SK-N-SH (cell line): ENCODE results near the gene ZC3HAV1L. TPM values are rescaled to one million over a fixed set of nuclear protein-coding genes. Genes with fewer than 3 reads are reported as not detected.

Experiments
- CTCF ChIA-PET: fragments of 300-600, 350-600 bp; formaldehyde crosslinking; extraction: SDS; loops from one replicate; lab custom pipeline; 2021; lab: Yijun Ruan, JAX
- POLR2A ChIA-PET: fragments of 350-600 bp; sonication (Branson Sonifier 250); formaldehyde crosslinking; extraction: SDS; loops from one replicate; lab custom pipeline; 2020; ENCODE audit warnings: antibody characterized with exemption, inconsistent platforms; lab: Yijun Ruan, JAX
- DNase-seq: peaks from one replicate; pipeline ENCODE4 v3.0.0; 2012
- H2AFZ ChIP-seq: fragments of 200-600 bp; sonication (generic); 2 replicates; pipeline ENCODE4 v1.8.1; 2016; ENCODE audit warnings: antibody characterized with exemption, mild to moderate bottlenecking, low read depth
- H3F3A ChIP-seq: fragments of 200-600 bp; sonication (generic); replicated peaks from 2 replicates; pipeline ENCODE3; 2016; ENCODE audit warnings: antibody characterized with exemption, mild to moderate bottlenecking; ENCODE audit not compliant: insufficient read depth
- H3K27ac ChIP-seq, 2 experiments: fragments of 200-500 bp in 1 of 2; fragments of 200-600 bp in 1 of 2; sonication (Bioruptor generic) in 1 of 2; sonication (generic), shearing (Covaris generic) in 1 of 2; 2 replicates each; pipeline versions ENCODE4 v1.5.1 to v1.6.1; 2014 to 2016; ENCODE audit warnings: low read depth in 2 of 2, inconsistent platforms in 1 of 2, low read length in 1 of 2, mild to moderate bottlenecking in 1 of 2, mixed read lengths in 1 of 2
- H3K27me3 ChIP-seq: fragments of 200-600 bp; sonication (generic), shearing (Covaris generic); 2 replicates; pipeline ENCODE4 v1.6.1; 2016; ENCODE audit warnings: mixed run types; ENCODE audit not compliant: insufficient read depth
- H3K36me3 ChIP-seq, 2 experiments: fragments of 200-500 bp in 1 of 2; fragments of 200-600 bp in 1 of 2; sonication (Bioruptor generic) in 1 of 2; sonication (generic) in 1 of 2; replicated peaks in 1 of 2; 2 replicates each; pipeline versions ENCODE3 to v1.5.1; 2014 to 2016; ENCODE audit warnings: low read length in 1 of 2, mild to moderate bottlenecking in 1 of 2; ENCODE audit not compliant: insufficient read depth in 2 of 2, control insufficient read depth in 1 of 2
- H3K4me1 ChIP-seq, 2 experiments: fragments of 200-500 bp in 1 of 2; fragments of 200-600 bp in 1 of 2; sonication (Bioruptor generic) in 1 of 2; sonication (generic), shearing (Covaris generic) in 1 of 2; 2 replicates each; pipeline versions ENCODE4 v1.5.1 to v1.6.1; 2014 to 2016; ENCODE audit warnings: low read depth in 1 of 2, low read length in 1 of 2, mixed run types in 1 of 2; ENCODE audit not compliant: insufficient read depth in 2 of 2, control insufficient read depth in 1 of 2
- H3K4me2 ChIP-seq: fragments of 200-600 bp; sonication (generic), shearing (Covaris generic); 2 replicates; pipeline ENCODE4 v1.6.1; 2017; ENCODE audit warnings: mixed run types
- H3K4me3 ChIP-seq, 2 experiments: fragments of 200-500 bp in 1 of 2; fragments of 200-600 bp in 1 of 2; sonication (Bioruptor generic) in 1 of 2; sonication (generic), shearing (Covaris generic) in 1 of 2; 2 replicates each; pipeline versions ENCODE4 v1.5.1 to v1.8.1; 2014 to 2016; ENCODE audit warnings: low read depth in 2 of 2, inconsistent platforms in 1 of 2, low read length in 1 of 2, mild to moderate bottlenecking in 1 of 2, mixed read lengths in 1 of 2, moderate library complexity in 1 of 2
- H3K79me2 ChIP-seq: fragments of 200-600 bp; sonication (generic); 2 replicates; pipeline ENCODE4 v1.8.1; 2017; ENCODE audit warnings: mild to moderate bottlenecking; ENCODE audit not compliant: insufficient read depth
- H3K9ac ChIP-seq: fragments of 200-600 bp; sonication (generic); 2 replicates; pipeline ENCODE4 v1.6.1; 2017; ENCODE audit warnings: mixed run types
- H3K9me2 ChIP-seq: fragments of 200-600 bp; sonication (generic); 2 replicates; pipeline ENCODE4 v1.6.1; 2017; ENCODE audit warnings: mixed run types
- H3K9me3 ChIP-seq: fragments of 200-600 bp; sonication (generic); 2 replicates; pipeline ENCODE4 v1.6.1; 2017; ENCODE audit warnings: mixed run types, mild to moderate bottlenecking, moderate library complexity
- H4K20me1 ChIP-seq: fragments of 200-600 bp; sonication (generic); 2 replicates; pipeline ENCODE4 v1.6.1; 2017; ENCODE audit warnings: mild to moderate bottlenecking, mixed run types; ENCODE audit not compliant: insufficient read depth
- EZH2phosphoT487 ChIP-seq: fragments of 200-600 bp; sonication (generic); IDR thresholded peaks from 2 replicates; pipeline ENCODE4 v1.6.1; 2017; ENCODE audit warnings: low read depth, mixed run types, mild to moderate bottlenecking, antibody characterized with exemption, moderate library complexity, borderline replicate concordance
- FOXJ3 ChIP-seq: sonication (generic); formaldehyde crosslinking; IDR thresholded peaks from 2 replicates; pipeline ENCODE4 v1.5.1; 2020; ENCODE audit warnings: mild to moderate bottlenecking, missing genetic modification reagents
- GABPA ChIP-seq: IDR thresholded peaks from 2 replicates; pipeline ENCODE4 v1.4.0; 2012; ENCODE audit warnings: low read depth, mild to moderate bottlenecking
- NRF1 ChIP-seq: IDR thresholded peaks from 2 replicates; pipeline ENCODE4 v1.6.1; 2012; ENCODE audit warnings: low read depth, mild to moderate bottlenecking, low read length
- RAD21 ChIP-seq: IDR thresholded peaks from 2 replicates; pipeline ENCODE4 v1.6.1; 2012; ENCODE audit warnings: mild to moderate bottlenecking, low read length
- RFX5 ChIP-seq: IDR thresholded peaks from 2 replicates; pipeline ENCODE4 v1.6.1; 2012; ENCODE audit warnings: mild to moderate bottlenecking, improper control_type of control experiment, low read length
- TAF1 ChIP-seq: IDR thresholded peaks from 2 replicates; pipeline ENCODE4 v1.6.1; 2012; ENCODE audit warnings: low read depth, mild to moderate bottlenecking, low read length, moderate library complexity, borderline replicate concordance
- WGBS: methylation state at CpG from one replicate; pipeline ENCODE4 v1.1.6; 2017; ENCODE audit warnings: low lambda C conversion rate; 5-methylcytosine and 5-hydroxymethylcytosine counted together
- polyA plus RNA-seq, 3 experiments: library from polyadenylated mRNA; depleted of rRNA; stranded (reverse); fragments of >200 nt; gene quantifications; 2 replicates each; pipeline ENCODE4 v1.2.3, GENCODE V29; 2012
- TF ChIP-seq, protein P1 (sequence below): IDR thresholded peaks from 2 replicates; pipeline ENCODE4; 2012
- TF ChIP-seq, protein P2 (sequence below): IDR thresholded peaks from 2 replicates; pipeline ENCODE4 v1.6.1; 2012; ENCODE audit warnings: mild to moderate bottlenecking, low read depth, low read length, moderate library complexity
- TF ChIP-seq, protein P3 (sequence below): IDR thresholded peaks from 2 replicates; pipeline ENCODE4 v1.4.0; 2012; ENCODE audit warnings: low read depth, borderline replicate concordance
- TF ChIP-seq, protein P4 (sequence below): fragments of 200-600 bp; sonication (generic); IDR thresholded peaks from 2 replicates; pipeline ENCODE4 v1.6.1; 2017; ENCODE audit warnings: antibody characterized with exemption, mild to moderate bottlenecking, moderate library complexity

The ZC3HAV1L gene
- polyA plus RNA-seq, 1 of the 3 experiments (the other 2 are of a cell fraction), result 9.7 TPM

DNA sequence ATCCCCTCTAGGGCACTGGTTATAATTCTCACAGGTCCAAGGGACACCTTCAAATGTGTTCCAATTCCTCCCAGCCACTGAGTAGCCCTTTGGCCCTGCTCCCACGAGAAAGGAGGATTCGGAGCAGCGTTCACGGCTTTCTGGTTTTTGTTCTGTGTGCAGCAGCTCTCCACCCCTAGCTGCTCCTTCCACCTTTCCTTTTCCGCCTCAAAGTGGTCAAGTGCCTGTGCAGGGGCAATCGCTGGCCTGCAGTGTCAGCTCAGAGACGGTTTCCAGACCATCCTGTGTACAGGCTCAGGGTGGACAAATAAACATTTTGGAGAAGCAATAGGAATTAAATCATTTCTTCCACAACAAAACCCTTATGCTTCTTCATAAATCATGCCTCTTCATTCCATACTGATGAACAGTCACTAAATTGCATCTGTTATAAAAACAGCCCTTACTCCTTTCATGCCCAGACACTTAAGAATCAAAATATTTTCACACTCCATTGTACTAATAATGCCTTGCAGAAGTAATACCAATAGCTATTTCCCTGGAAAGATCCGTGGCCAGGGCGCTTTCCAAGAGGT is 55.8 kb downstream of the ZC3HAV1L start:
- Histone ChIP-seq H3K27ac (peak overlapping the region; percentile 1 to 64; a peak in 3 of 4 replicates), H4K20me1 (peaks cover 19% of the 10 kb centered on the region), H3F3A (peaks cover 5% of the 10 kb centered on the region), H3K4me3 (peak overlapping the region; percentile 59 to 89), H3K27me3 (no peaks in the 10 kb centered on the region), H2AFZ (peak overlapping the region; percentile 97), H3K9me2 (no peaks in the 10 kb centered on the region), H3K36me3 (peaks cover 0 to 7% of the 10 kb centered on the region in 2 experiments), H3K4me2 (peak overlapping the region; percentile 94), H3K4me1 (peaks cover 0 to 42% of the 10 kb centered on the region in 2 experiments; a peak in 3 of 4 replicates), H3K9ac (peak overlapping the region; percentile 78), H3K79me2 (peaks cover 51% of the 10 kb centered on the region), H3K9me3 (no peaks in the 10 kb centered on the region)
- 25% methylated on average over 9 of the region's 9 CpGs for WGBS
- DNase-seq, result peak; percentile 54
- ChIA-PET CTCF (interaction anchor here (0.6 to 5.6 kb wide), 19 partner anchors 10 to 360 kb away, joined by 3 to 65 read pairs (median 5); no protein-coding TSS in a partner anchor), POLR2A (interaction anchor here (0.7 to 1.8 kb wide), 3 partner anchors 89 to 481 kb away, joined by 3 to 6 read pairs (median 4); no protein-coding TSS in a partner anchor)
- TF ChIP-seq, protein P1, sequence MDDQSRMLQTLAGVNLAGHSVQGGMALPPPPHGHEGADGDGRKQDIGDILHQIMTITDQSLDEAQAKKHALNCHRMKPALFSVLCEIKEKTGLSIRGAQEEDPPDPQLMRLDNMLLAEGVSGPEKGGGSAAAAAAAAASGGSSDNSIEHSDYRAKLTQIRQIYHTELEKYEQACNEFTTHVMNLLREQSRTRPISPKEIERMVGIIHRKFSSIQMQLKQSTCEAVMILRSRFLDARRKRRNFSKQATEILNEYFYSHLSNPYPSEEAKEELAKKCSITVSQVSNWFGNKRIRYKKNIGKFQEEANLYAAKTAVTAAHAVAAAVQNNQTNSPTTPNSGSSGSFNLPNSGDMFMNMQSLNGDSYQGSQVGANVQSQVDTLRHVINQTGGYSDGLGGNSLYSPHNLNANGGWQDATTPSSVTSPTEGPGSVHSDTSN, result 0 out of 2 replicates have a peak, but pooled peaks have one; percentile 19
- TF ChIP-seq, protein P2, sequence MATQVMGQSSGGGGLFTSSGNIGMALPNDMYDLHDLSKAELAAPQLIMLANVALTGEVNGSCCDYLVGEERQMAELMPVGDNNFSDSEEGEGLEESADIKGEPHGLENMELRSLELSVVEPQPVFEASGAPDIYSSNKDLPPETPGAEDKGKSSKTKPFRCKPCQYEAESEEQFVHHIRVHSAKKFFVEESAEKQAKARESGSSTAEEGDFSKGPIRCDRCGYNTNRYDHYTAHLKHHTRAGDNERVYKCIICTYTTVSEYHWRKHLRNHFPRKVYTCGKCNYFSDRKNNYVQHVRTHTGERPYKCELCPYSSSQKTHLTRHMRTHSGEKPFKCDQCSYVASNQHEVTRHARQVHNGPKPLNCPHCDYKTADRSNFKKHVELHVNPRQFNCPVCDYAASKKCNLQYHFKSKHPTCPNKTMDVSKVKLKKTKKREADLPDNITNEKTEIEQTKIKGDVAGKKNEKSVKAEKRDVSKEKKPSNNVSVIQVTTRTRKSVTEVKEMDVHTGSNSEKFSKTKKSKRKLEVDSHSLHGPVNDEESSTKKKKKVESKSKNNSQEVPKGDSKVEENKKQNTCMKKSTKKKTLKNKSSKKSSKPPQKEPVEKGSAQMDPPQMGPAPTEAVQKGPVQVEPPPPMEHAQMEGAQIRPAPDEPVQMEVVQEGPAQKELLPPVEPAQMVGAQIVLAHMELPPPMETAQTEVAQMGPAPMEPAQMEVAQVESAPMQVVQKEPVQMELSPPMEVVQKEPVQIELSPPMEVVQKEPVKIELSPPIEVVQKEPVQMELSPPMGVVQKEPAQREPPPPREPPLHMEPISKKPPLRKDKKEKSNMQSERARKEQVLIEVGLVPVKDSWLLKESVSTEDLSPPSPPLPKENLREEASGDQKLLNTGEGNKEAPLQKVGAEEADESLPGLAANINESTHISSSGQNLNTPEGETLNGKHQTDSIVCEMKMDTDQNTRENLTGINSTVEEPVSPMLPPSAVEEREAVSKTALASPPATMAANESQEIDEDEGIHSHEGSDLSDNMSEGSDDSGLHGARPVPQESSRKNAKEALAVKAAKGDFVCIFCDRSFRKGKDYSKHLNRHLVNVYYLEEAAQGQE, result no peak
- 0 out of 2 replicates have a peak, but pooled peaks have one; percentile 13 for TF ChIP-seq RAD21
- no peak for TF ChIP-seq TAF1
- TF ChIP-seq FOXJ3 (CRISPR knock-in tag), result no peak
- no peak for TF ChIP-seq EZH2phosphoT487

DNA sequence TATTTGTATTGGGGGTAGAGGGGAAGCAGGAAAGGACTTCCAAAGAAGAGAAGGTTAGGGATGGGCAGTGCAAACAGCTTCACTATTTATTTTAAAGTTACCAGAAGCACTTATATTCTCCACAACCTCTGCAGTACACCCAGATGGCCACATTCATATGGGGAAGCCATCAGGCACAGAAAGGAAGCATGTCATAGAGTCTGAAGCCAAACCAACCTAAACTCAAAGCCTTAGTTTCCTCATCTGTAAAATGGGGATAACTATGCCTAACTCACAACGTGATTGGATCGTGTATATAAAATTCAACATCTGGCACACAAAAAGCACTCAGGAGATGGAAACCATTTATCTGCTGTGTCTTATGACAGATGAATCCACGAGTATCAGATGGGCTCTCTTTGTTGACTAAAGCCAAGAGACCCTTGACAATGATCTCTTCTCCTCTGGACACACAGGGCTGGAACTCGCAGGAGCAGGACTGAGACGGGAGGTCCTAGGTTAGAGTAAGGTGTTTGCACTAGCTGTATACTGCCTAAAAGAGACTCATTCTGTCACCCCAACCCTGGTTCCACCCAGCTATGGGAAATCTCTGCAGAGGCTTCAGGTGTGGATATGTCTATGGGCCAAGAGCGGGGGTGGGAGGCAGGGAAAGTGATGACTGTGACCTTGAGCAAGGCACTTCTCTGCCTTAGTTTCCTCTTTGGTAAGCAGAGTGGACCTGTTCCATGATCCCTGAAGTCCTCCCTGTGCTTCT is 56.4 kb downstream of the ZC3HAV1L start:
- TF ChIP-seq, protein P3, sequence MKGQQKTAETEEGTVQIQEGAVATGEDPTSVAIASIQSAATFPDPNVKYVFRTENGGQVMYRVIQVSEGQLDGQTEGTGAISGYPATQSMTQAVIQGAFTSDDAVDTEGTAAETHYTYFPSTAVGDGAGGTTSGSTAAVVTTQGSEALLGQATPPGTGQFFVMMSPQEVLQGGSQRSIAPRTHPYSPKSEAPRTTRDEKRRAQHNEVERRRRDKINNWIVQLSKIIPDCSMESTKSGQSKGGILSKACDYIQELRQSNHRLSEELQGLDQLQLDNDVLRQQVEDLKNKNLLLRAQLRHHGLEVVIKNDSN, result no peak
- TF ChIP-seq GABPA (no peak), RFX5 (no peak), NRF1 (no peak)
- TF ChIP-seq, protein P4, sequence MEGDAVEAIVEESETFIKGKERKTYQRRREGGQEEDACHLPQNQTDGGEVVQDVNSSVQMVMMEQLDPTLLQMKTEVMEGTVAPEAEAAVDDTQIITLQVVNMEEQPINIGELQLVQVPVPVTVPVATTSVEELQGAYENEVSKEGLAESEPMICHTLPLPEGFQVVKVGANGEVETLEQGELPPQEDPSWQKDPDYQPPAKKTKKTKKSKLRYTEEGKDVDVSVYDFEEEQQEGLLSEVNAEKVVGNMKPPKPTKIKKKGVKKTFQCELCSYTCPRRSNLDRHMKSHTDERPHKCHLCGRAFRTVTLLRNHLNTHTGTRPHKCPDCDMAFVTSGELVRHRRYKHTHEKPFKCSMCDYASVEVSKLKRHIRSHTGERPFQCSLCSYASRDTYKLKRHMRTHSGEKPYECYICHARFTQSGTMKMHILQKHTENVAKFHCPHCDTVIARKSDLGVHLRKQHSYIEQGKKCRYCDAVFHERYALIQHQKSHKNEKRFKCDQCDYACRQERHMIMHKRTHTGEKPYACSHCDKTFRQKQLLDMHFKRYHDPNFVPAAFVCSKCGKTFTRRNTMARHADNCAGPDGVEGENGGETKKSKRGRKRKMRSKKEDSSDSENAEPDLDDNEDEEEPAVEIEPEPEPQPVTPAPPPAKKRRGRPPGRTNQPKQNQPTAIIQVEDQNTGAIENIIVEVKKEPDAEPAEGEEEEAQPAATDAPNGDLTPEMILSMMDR, result peak; percentile 40
- Histone ChIP-seq H4K20me1 (peaks cover 26% of the 10 kb centered on the region), H3F3A (peaks cover 5% of the 10 kb centered on the region), H3K27me3 (no peaks in the 10 kb centered on the region), H3K4me1 (peaks cover 0 to 46% of the 10 kb centered on the region in 2 experiments; a peak in 3 of 4 replicates), H3K9me3 (no peaks in the 10 kb centered on the region), H3K9ac (no peak overlapping the region), H3K4me3 (peak overlapping the region; percentile 59 to 89), H3K79me2 (peaks cover 58% of the 10 kb centered on the region), H3K36me3 (peaks cover 0 to 7% of the 10 kb centered on the region in 2 experiments), H3K4me2 (peak overlapping the region; percentile 94), H3K9me2 (no peaks in the 10 kb centered on the region), H3K27ac (peak overlapping the region in 1 of 2 experiments; percentile 64; a peak in 2 of 4 replicates), H2AFZ (no peak overlapping the region)
- DNase-seq, result peak; percentile 47
- ChIA-PET CTCF (interaction anchor here (0.6 to 5.6 kb wide), 16 partner anchors 8 to 105 kb away, joined by 3 to 65 read pairs (median 3); no protein-coding TSS in a partner anchor), POLR2A (interaction anchor here (0.7 to 1.3 kb wide), 4 partner anchors 10 to 89 kb away, joined by 3 to 4 read pairs (median 3); no protein-coding TSS in a partner anchor)
- WGBS, result 97% methylated on average over 6 of the region's 6 CpGs
